H9 (cell line): Measurements from ENCODE around the gene TRIM36. TPM values are rescaled to one million over a fixed set of nuclear protein-coding genes. Genes with fewer than 3 reads are reported as not detected.
A peak's percentile ranks its signal among the peaks of the same experiment; 100 is the strongest.

Experiments
- DNase-seq: peaks from one replicate; pipeline ENCODE4 v3.0.0-alpha.2; 2017
- H2AFZ ChIP-seq: one replicate; pipeline ENCODE4 v1.6.1; 2013; ENCODE audit warnings: mild to moderate bottlenecking, low read length, control low read depth, moderate library complexity
- H2AK5ac ChIP-seq: 2 replicates; pipeline ENCODE4 v1.6.1; 2013; ENCODE audit warnings: low read length, control low read depth, mixed read lengths; ENCODE audit not compliant: insufficient read length
- H2BK120ac ChIP-seq: one replicate; pipeline ENCODE4 v1.6.1; 2013; ENCODE audit warnings: low read depth, mild to moderate bottlenecking, low read length, control low read depth, inconsistent platforms; ENCODE audit not compliant: poor library complexity, severe bottlenecking
- H2BK12ac ChIP-seq: 2 replicates; pipeline ENCODE4 v1.6.1; 2013; ENCODE audit warnings: low read length, control low read depth, mixed read lengths, low read depth; ENCODE audit not compliant: insufficient read length
- H2BK15ac ChIP-seq: 2 replicates; pipeline ENCODE4 v1.6.1; 2013; ENCODE audit warnings: low read depth, low read length, control low read depth
- H2BK20ac ChIP-seq: one replicate; pipeline ENCODE4 v1.6.1; 2013; ENCODE audit warnings: low read depth, mild to moderate bottlenecking, low read length, control low read depth, inconsistent platforms; ENCODE audit not compliant: poor library complexity, severe bottlenecking
- H2BK5ac ChIP-seq: 2 replicates; pipeline ENCODE4 v1.6.1; 2013; ENCODE audit warnings: low read length, control low read depth, mixed read lengths; ENCODE audit not compliant: insufficient read length
- H3K14ac ChIP-seq: 2 replicates; pipeline ENCODE4 v1.6.1; 2013; ENCODE audit warnings: low read length, control low read depth; ENCODE audit not compliant: insufficient read depth
- H3K18ac ChIP-seq: 2 replicates; pipeline ENCODE4 v1.6.1; 2013; ENCODE audit warnings: low read depth, mild to moderate bottlenecking, mixed read lengths, low read length, control low read depth; ENCODE audit not compliant: insufficient read length
- H3K23ac ChIP-seq: 2 replicates; pipeline ENCODE4 v1.6.1; 2013; ENCODE audit warnings: low read length, control low read depth, mixed read lengths, low read depth; ENCODE audit not compliant: insufficient read length
- H3K23me2 ChIP-seq: 2 replicates; pipeline ENCODE4 v1.6.1; 2013; ENCODE audit warnings: low read depth, mild to moderate bottlenecking, mixed read lengths, low read length, control low read depth; ENCODE audit not compliant: insufficient read length, poor library complexity, severe bottlenecking
- H3K27ac ChIP-seq: 2 replicates; pipeline ENCODE4 v1.5.1; 2013; ENCODE audit warnings: low read length, control low read depth, mixed read lengths, low read depth; ENCODE audit not compliant: insufficient read length
- H3K27me3 ChIP-seq: 2 replicates; pipeline ENCODE4 v1.6.1; 2013; ENCODE audit warnings: low read length, control low read depth, inconsistent platforms; ENCODE audit not compliant: insufficient read depth
- H3K4ac ChIP-seq: 2 replicates; pipeline ENCODE4 v1.6.1; 2013; ENCODE audit warnings: low read depth, mild to moderate bottlenecking, control low read depth, inconsistent platforms, low read length, moderate library complexity
- H3K4me1 ChIP-seq: 2 replicates; pipeline ENCODE4 v1.6.1; 2013; ENCODE audit warnings: low read length, control low read depth, inconsistent platforms; ENCODE audit not compliant: insufficient read depth
- H3K4me2 ChIP-seq: 2 replicates; pipeline ENCODE4 v1.6.1; 2013; ENCODE audit warnings: low read length, control low read depth, mixed read lengths; ENCODE audit not compliant: insufficient read length, insufficient read depth
- H3K56ac ChIP-seq: 2 replicates; pipeline ENCODE4 v1.6.1; 2013; ENCODE audit warnings: low read depth, mild to moderate bottlenecking, mixed read lengths, low read length, control low read depth; ENCODE audit not compliant: insufficient read length
- H3K79me1 ChIP-seq: 2 replicates; pipeline ENCODE4 v1.6.1; 2013; ENCODE audit warnings: low read depth, mild to moderate bottlenecking, moderate library complexity, low read length, control low read depth, inconsistent platforms; ENCODE audit not compliant: insufficient read depth, poor library complexity, severe bottlenecking
- H3K79me2 ChIP-seq: 2 replicates; pipeline ENCODE4 v1.6.1; 2013; ENCODE audit warnings: low read length, control low read depth, inconsistent platforms; ENCODE audit not compliant: insufficient read depth
- H3K9ac ChIP-seq: 2 replicates; pipeline ENCODE4 v1.6.1; 2013; ENCODE audit warnings: low read length, control low read depth, mixed read lengths; ENCODE audit not compliant: insufficient read length; ENCODE audit errors: extremely low read depth
- H3K9me3 ChIP-seq: one replicate; pipeline ENCODE4 v1.6.1; 2013; ENCODE audit warnings: low read depth, low read length, inconsistent platforms; ENCODE audit not compliant: control insufficient read depth
- H3T11ph ChIP-seq: one replicate; pipeline ENCODE4 v1.6.1; 2013; ENCODE audit warnings: mild to moderate bottlenecking, low read length, control low read depth, inconsistent platforms
- H4K20me1 ChIP-seq: one replicate; pipeline ENCODE4 v1.6.1; 2013; ENCODE audit not compliant: control insufficient read depth, insufficient read length, insufficient read depth
- H4K5ac ChIP-seq: 2 replicates; pipeline ENCODE4 v1.6.1; 2013; ENCODE audit warnings: low read depth, mild to moderate bottlenecking, mixed read lengths, low read length, control low read depth; ENCODE audit not compliant: insufficient read length
- H4K8ac ChIP-seq: replicated peaks from 2 replicates; pipeline ENCODE4 v1.6.1; 2013; ENCODE audit warnings: low read length, control low read depth, mixed read lengths, low read depth; ENCODE audit not compliant: insufficient read length
- H4K91ac ChIP-seq: 2 replicates; pipeline ENCODE4 v1.6.1; 2013; ENCODE audit warnings: low read depth, mild to moderate bottlenecking, moderate library complexity, mixed read lengths, low read length, control low read depth; ENCODE audit not compliant: insufficient read length
- H3K27ac Mint-ChIP-seq, 3 experiments: 2 replicates in 2 of 3; 3 replicates in 1 of 3; pipeline ENCODE4 v1.8.0; 2020 to 2021; ENCODE audit warnings: mixed read lengths in 3 of 3, mild to moderate bottlenecking in 1 of 3, moderate library complexity in 1 of 3
- H3K27me3 Mint-ChIP-seq: 2 replicates; pipeline ENCODE4 v1.8.0; 2021; ENCODE audit warnings: low read depth, mild to moderate bottlenecking, moderate library complexity, mixed read lengths
- H3K36me3 Mint-ChIP-seq, 3 experiments: 2 replicates in 2 of 3; 3 replicates in 1 of 3; pipeline ENCODE4 v1.8.0; 2020 to 2021; ENCODE audit warnings: low read depth in 3 of 3, mixed read lengths in 3 of 3; ENCODE audit not compliant: insufficient read depth in 1 of 3
- H3K4me1 Mint-ChIP-seq, 2 experiments: 2 replicates each; pipeline ENCODE4 v1.8.0; 2020; ENCODE audit warnings: mixed read lengths in 2 of 2
- H3K4me3 Mint-ChIP-seq, 2 experiments: 2 replicates in 1 of 2; 3 replicates in 1 of 2; pipeline ENCODE4 v1.8.0; 2020 to 2021; ENCODE audit warnings: mild to moderate bottlenecking in 2 of 2, mixed read lengths in 2 of 2, moderate library complexity in 1 of 2
- H3K9me3 Mint-ChIP-seq, 2 experiments: 2 replicates in 1 of 2; 3 replicates in 1 of 2; pipeline ENCODE4 v1.8.0; 2020; ENCODE audit warnings: mild to moderate bottlenecking in 2 of 2, mixed read lengths in 2 of 2, moderate library complexity in 1 of 2
- CTCF ChIP-seq: fragments of 200-600 bp; sonication (generic); conservative IDR thresholded peaks from 3 replicates; pipeline ENCODE4 v1.8.0; 2021; ENCODE audit warnings: antibody characterized with exemption, mild to moderate bottlenecking
- WGBS: extraction: QIAGEN DNeasy Blood & Tissue Kit; methylation state at CpG from one replicate; pipeline ENCODE4 v1.1.7; 2013; ENCODE audit warnings: missing lambda C conversion rate, low lambda C conversion rate, mixed read lengths; ENCODE audit not compliant: insufficient read length; ENCODE audit errors: extremely low coverage; 5-methylcytosine and 5-hydroxymethylcytosine counted together
- long read RNA-seq: library from polyadenylated mRNA; unstranded; transcript quantifications from one replicate; pipeline ENCODE4 v2.0.0, GENCODE V29; 2020
- total RNA-seq: library from RNA; stranded (reverse); gene quantifications from 2 replicates; pipeline ENCODE4 v1.2.1, GENCODE V29; 2021

Gene TRIM36
- 14.6 and 19.3 TPM in 2 replicates for total RNA-seq
- long read RNA-seq, full-length matches to known transcripts = 34 of 47 reads
- long read RNA-seq, partial matches to known transcripts = 4 of 47 reads
- long read RNA-seq, other reads (novel, unspliced or antisense) = 9 of 47 reads

GRCh38 chr5:115169487-115170133 is at the start of gene TRIM36:
Gene TRIM36, minus strand, starts transcription at chr5:115169908. Its CDS starts 274 bp downstream, at chr5:115169634.
- Histone ChIP-seq H3K9ac (peak within 1 kb of the TSS; percentile 68), H3K79me1 (no peaks in the 10 kb centered on the region), H2AK5ac (no peak within 1 kb of the TSS), H2BK120ac (no peak within 1 kb of the TSS), H4K8ac (no peak within 1 kb of the TSS), H4K91ac (no peak within 1 kb of the TSS), H3K79me2 (0 out of 2 replicates have a peak, but pooled peaks cover 5% of the 10 kb centered on the region), H3K23me2 (peaks cover 8% of the 10 kb centered on the region), H4K20me1 (no peaks in the 10 kb centered on the region), H4K5ac (no peak within 1 kb of the TSS), H3K14ac (peak within 1 kb of the TSS; percentile 91), H3K4me2 (peak within 1 kb of the TSS; percentile 92), H2BK15ac (no peak within 1 kb of the TSS), H2BK20ac (no peak within 1 kb of the TSS), H2BK5ac (no peak within 1 kb of the TSS), H3K18ac (peak within 1 kb of the TSS; percentile 77), H3K4me1 (no peaks in the 10 kb centered on the region), H3K4ac (no peak within 1 kb of the TSS), H2BK12ac (no peak within 1 kb of the TSS), H3K27me3 (peaks cover 3% of the 10 kb centered on the region; the same call in 1 of the 2 replicates), H2AFZ (no peak within 1 kb of the TSS), H3K27ac (no peak within 1 kb of the TSS), H3K23ac (no peak within 1 kb of the TSS), H3K56ac (no peak within 1 kb of the TSS), H3T11ph (no peak within 1 kb of the TSS), H3K9me3 (peaks cover 25% of the 10 kb centered on the region)
- Mint-ChIP-seq H3K4me3 (peak within 1 kb of the TSS; percentile 85 to 92), H3K4me1 (peaks cover 13 to 14% of the 10 kb centered on the region in 2 experiments), H3K36me3 (peaks cover 34 to 42% (median 38%) of the 10 kb centered on the region in 3 experiments), H3K27me3 (peaks cover 56% of the 10 kb centered on the region), H3K27ac (peak within 1 kb of the TSS; percentile 52 to 87 (median 76); a peak in 3 of 7 replicates), H3K9me3 (peaks cover 39% of the 10 kb centered on the region in 2 experiments)
- peak; percentile 97 for DNase-seq
- WGBS = no CpG with 5 or more reads among the region's 68 CpGs
- peak; percentile 22; the same call in 1 of the 3 replicates for TF ChIP-seq CTCF
